Skeletal muscle tissue (tissue), 4 donors: Measurements from ENCODE around the gene HS6ST3. TPM values are rescaled to one million over a fixed set of nuclear protein-coding genes. Genes with fewer than 3 reads are reported as not detected.

Source experiments
- H3K27ac ChIP-seq: one replicate; pipeline ENCODE4 v1.7.0; 2013; ENCODE audit warnings: mild to moderate bottlenecking, low read depth, low read length, inconsistent platforms
- H3K27me3 ChIP-seq, 3 donors: one replicate each; pipeline ENCODE4 v1.7.0; 2013; ENCODE audit warnings: low read length in 3 of 3; ENCODE audit not compliant: control insufficient read depth in 3 of 3, insufficient read depth in 3 of 3
- H3K36me3 ChIP-seq, 3 donors: one replicate each; pipeline ENCODE4 v1.7.0; 2013; ENCODE audit warnings: low read length in 3 of 3; ENCODE audit not compliant: control insufficient read depth in 3 of 3, insufficient read depth in 3 of 3
- H3K4me1 ChIP-seq, 3 donors: one replicate each; pipeline ENCODE4 v1.7.0; 2013; ENCODE audit warnings: low read length in 3 of 3, mild to moderate bottlenecking in 3 of 3; ENCODE audit not compliant: control insufficient read depth in 3 of 3, insufficient read depth in 3 of 3
- H3K4me3 ChIP-seq, 3 donors: one replicate each; pipeline ENCODE4 v1.7.0; 2013; ENCODE audit warnings: low read length in 3 of 3
- H3K9ac ChIP-seq, 3 donors: one replicate each; pipeline ENCODE4 v1.7.0; 2013; ENCODE audit warnings: low read length in 3 of 3, mild to moderate bottlenecking in 3 of 3, moderate library complexity in 2 of 3, low read depth in 1 of 3
- H3K9me3 ChIP-seq, 3 donors: one replicate each; pipeline ENCODE4 v1.7.0; 2013; ENCODE audit warnings: low read length in 3 of 3; ENCODE audit not compliant: control insufficient read depth in 3 of 3
- total RNA-seq: library from RNA; depleted of rRNA; stranded (reverse); fragments of >200 nt; gene quantifications from one replicate; pipeline ENCODE4 v1.2.3, GENCODE V29; 2014
- donor health status: Osteomylitis.

HS6ST3 gene
- total RNA-seq, 1 donor from 2014 or later = 0.52 TPM

DNA sequence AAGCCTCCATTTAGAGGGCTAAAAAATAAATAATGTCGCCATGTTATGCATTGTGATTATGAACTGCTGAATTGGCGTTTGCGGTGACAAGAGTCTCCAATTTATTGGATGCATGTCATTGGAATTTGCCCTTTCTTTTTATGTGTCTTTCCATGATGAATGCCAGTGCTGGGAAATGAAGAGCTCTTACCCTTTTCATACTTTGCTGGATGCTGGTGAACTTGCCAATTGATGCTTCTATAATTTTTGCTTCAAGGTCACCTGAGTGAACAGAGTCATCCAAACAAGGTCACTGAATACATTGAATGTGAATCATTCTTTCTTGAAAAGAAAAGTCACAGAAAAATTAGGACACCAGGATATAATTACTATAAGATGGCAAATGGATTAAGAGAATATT is 556.2 kb downstream of the HS6ST3 start:
- Histone ChIP-seq H3K9me3 (no peaks in the 10 kb centered on the region), H3K4me3 (no peak overlapping the region), H3K9ac (no peak overlapping the region), H3K36me3 (no peaks in the 10 kb centered on the region), H3K4me1 (no peaks in the 10 kb centered on the region), H3K27ac (no peak overlapping the region), H3K27me3 (no peaks in the 10 kb centered on the region)

DNA sequence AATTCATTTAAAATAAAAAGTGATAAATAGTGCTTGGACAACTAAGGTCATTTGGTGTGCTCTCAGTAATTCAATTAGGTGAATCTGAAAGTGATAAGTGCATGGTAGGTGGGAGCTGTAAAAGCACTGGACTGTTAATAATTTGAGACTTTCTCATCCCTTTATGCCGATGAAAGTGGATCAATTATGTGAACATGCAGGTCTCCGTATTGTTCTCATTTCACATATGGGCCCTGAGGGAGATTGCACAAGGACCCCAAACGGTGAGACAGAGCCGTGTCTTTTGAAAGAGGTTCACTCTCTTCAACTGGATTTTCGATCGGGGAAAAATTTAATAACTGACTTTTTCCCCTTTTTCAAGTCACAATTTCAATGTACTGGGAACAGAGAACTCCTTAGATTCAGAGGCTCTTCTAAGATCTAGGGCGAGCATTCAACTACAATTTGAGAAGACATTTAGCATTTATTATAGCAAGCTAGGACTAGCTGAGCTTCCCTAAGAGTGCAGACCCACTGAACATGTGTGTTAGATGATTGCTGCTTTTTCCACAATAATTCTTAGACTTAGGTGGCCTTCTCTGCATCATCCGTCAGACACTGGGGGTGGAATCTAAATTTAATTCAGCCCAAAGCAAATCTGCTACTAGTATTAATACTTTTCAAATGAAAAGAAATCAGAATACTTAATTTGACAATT is 556.8 kb downstream of the HS6ST3 start:
- Histone ChIP-seq H3K36me3 (no peaks in the 10 kb centered on the region), H3K9me3 (no peaks in the 10 kb centered on the region), H3K4me1 (no peaks in the 10 kb centered on the region), H3K27me3 (no peaks in the 10 kb centered on the region), H3K9ac (no peak overlapping the region), H3K27ac (no peak overlapping the region), H3K4me3 (no peak overlapping the region)

DNA sequence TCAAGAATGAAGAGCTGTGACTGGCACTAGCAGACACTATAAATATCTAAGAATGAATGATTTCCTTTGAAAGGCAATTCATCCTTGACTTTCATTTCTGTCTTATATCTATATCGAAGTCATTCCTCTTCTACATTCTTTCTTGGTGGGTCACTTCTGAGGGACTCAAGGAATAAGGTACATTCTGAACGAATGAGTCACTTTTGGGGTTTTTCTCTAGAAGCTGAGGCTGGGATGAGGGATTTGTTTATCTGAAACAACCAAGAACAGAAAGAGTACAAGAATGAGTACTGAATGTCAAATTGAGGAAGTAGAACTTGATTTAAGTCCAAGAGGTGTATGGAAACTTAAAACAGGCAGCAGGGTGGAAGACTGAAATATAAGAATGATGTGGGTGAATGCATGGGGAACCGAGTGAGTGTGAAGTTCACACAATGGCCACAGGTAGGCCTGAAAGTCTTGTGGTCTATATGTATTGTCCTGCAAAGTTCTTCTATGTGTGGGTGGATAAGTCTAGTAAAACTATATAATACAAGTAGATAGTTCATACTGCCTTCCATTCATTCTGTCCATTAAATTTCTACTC is 560.5 kb downstream of the HS6ST3 start:
- H3K9me3 ChIP-seq = no peaks in the 10 kb centered on the region
- H3K4me3 ChIP-seq = no peak overlapping the region
- H3K9ac ChIP-seq = no peak overlapping the region
- H3K27me3 ChIP-seq = no peaks in the 10 kb centered on the region
- no peak overlapping the region for H3K27ac ChIP-seq
- H3K4me1 ChIP-seq = no peaks in the 10 kb centered on the region
- H3K36me3 ChIP-seq = no peaks in the 10 kb centered on the region

DNA sequence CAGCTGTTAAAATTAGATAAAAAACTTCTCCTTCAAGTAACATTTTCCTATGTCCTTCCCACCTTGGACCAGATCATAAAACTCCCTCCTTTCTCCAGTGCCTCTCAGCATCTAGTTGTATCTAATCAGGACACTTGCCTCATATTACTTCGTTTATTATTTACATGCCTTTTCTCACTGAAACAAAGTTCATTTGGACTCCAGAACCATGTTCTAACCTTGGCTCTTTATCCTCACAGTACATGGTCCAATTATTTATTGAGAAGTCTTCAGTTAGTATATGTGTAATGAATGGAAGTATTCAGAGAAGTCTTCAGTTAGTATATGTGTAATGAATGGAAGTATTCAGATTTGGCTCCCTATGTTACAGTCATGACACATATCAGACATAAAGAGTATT is 561.7 kb downstream of the HS6ST3 start:
- no peaks in the 10 kb centered on the region for H3K9me3 ChIP-seq
- H3K27me3 ChIP-seq = no peaks in the 10 kb centered on the region
- H3K4me1 ChIP-seq = no peaks in the 10 kb centered on the region

DNA sequence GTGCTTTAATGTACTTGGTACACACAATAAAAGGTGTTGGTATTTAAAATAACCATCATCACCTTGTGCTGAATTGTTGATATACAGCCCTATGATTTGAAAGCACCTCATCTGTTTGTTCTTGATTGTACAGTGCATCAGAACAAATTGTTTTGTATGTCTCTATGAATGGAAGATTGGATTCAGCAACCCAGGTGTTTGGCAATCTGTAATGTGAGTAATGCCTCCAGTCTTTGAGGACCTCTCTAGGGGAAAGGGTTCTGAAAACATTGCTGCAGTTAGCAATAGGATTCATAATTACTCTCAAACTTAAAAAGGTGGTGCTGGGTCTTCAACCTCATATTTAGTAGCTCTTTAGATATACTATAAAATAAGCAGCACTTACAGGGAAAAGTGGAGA is 562.6 kb downstream of the HS6ST3 start:
- Histone ChIP-seq H3K27ac (no peak overlapping the region), H3K9ac (no peak overlapping the region), H3K4me1 (no peaks in the 10 kb centered on the region), H3K4me3 (no peak overlapping the region), H3K36me3 (no peaks in the 10 kb centered on the region), H3K27me3 (no peaks in the 10 kb centered on the region), H3K9me3 (no peaks in the 10 kb centered on the region)

More for the DNA sequence above, 561.7 kb downstream of the HS6ST3 start:
- no peak overlapping the region for H3K27ac ChIP-seq
- H3K4me3 ChIP-seq = no peak overlapping the region
- H3K9ac ChIP-seq = no peak overlapping the region
- H3K36me3 ChIP-seq = no peaks in the 10 kb centered on the region

DNA sequence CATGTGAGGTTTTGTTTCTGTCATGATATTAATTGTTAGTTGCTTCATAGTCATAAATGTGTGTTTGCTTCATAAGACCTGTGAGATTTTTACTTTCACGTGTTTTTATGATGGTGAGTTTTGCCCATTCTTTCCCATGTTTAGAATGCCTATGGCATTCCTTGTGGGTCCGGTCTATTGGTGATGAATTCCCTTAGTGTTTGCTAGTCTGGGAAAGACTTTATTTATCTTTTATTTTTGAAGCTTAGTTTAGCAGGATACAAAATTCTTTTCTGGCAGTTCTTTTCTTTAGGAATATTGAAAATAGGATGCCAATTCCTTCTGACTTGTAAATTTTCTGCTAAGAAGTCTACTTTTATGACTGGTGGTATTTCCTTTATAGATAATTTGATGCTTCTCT is 571.7 kb downstream of the HS6ST3 start:
- peaks cover 0 to 5% (median 0%) of the 10 kb centered on the region in 3 donors for H3K9me3 ChIP-seq
- H3K4me3 ChIP-seq = no peak overlapping the region
- H3K4me1 ChIP-seq = no peaks in the 10 kb centered on the region
- no peaks in the 10 kb centered on the region for H3K36me3 ChIP-seq
- no peaks in the 10 kb centered on the region for H3K27me3 ChIP-seq
- H3K27ac ChIP-seq = no peak overlapping the region
- H3K9ac ChIP-seq = no peak overlapping the region

DNA sequence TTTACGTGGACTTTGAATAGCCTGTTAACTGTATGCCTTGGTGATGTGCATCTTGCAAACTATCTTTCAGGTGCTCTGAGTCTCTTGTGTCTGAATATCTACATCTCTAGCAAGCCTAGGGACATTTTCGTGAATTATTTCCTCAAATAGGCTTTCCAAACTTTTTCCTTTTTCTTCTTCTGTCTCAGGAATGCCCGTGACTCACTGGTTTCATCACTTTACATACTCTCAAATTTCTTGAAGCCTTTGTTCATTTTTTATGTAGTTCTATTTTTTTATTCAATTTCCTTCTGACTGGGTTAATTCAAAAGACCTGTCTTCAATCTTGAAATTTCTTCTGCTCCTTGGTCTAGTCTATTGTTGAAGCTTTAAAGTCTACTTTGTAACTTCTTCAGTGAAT is 572.1 kb downstream of the HS6ST3 start:
- peaks cover 0 to 5% (median 0%) of the 10 kb centered on the region in 3 donors for H3K9me3 ChIP-seq
- H3K27ac ChIP-seq = no peak overlapping the region
- no peaks in the 10 kb centered on the region for H3K36me3 ChIP-seq
- H3K27me3 ChIP-seq = no peaks in the 10 kb centered on the region
- no peaks in the 10 kb centered on the region for H3K4me1 ChIP-seq
- H3K9ac ChIP-seq = no peak overlapping the region
- no peak overlapping the region for H3K4me3 ChIP-seq

DNA sequence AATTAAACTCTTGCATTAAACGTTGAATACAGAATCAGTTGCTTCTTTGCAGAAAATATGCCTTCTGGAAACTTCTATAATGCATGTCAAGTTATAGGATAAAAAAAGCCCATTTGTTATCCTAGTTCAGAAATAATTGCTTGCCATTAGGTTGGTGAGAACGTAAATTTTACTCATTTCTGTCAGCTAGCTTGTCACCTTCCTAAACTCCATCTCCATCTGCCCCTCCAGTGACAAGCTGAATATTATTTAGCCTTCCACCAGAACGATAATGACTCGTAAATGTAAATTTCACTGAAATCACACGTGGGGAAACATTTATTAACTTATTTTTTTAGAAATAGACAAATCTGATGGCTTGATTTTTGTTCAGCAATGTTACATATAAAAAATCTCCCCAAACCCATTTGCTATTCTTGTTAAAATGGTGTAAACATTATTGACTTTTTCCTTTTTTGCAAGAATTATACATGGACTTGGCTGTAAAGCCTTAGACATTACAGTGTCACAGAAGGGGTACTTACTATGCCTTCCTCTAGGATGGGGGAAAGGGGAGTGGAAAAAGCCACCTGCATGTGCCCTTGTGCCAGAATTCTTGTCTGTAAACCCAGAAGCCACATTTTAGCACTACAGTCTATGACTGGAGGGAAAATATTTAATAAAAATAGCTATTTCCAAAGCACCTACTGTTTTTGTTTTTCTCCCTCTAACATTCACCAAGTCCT is 577.5 kb downstream of the HS6ST3 start:
- H3K9me3 ChIP-seq = no peaks in the 10 kb centered on the region
- no peak overlapping the region for H3K4me3 ChIP-seq
- H3K9ac ChIP-seq = no peak overlapping the region
- H3K27ac ChIP-seq = no peak overlapping the region
- no peaks in the 10 kb centered on the region for H3K4me1 ChIP-seq
- no peaks in the 10 kb centered on the region for H3K27me3 ChIP-seq
- no peaks in the 10 kb centered on the region for H3K36me3 ChIP-seq

DNA sequence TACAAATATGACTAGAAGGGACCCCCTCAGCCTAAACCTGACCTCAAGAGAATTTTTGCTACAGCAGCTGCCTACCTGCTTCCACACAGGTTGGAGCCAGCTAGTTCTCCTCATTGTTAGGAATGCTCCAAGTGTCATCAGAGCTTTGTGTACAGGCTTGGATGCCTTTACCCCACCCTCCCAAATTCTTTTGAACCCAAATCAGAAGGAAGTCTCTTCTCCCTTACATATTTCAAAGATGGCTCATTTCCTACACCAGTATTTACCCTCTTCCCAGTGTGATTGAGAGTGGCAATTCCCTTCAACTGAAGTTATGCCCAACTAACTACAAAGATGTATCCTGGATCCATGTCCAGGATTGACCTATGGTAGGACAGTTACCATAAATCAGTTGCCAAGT is 581.2 kb downstream of the HS6ST3 start:
- Histone ChIP-seq H3K27ac (no peak overlapping the region), H3K4me3 (no peak overlapping the region), H3K36me3 (no peaks in the 10 kb centered on the region), H3K9ac (no peak overlapping the region), H3K4me1 (no peaks in the 10 kb centered on the region), H3K27me3 (no peaks in the 10 kb centered on the region), H3K9me3 (peaks cover 0 to 2% (median 0%) of the 10 kb centered on the region in 3 donors)

DNA sequence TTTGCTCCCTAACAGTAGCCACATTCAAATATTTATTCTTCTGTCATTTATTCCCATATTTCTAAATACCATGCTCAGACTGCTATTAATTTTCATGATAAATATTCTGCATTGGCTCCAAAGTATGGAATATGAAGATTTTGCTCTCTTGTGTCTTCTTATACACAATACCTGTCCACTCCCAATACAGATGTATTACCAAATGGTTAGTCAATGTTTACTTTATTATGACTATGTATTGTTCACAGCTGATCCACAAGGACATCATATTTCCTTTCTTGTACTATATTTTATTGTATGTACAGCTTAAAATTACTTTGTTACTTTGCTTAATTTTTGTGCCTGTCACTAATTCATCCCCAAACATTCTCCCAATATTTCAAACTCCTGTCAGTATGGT is 582.1 kb downstream of the HS6ST3 start:
- no peaks in the 10 kb centered on the region for H3K36me3 ChIP-seq
- no peaks in the 10 kb centered on the region for H3K4me1 ChIP-seq
- peaks cover 0 to 2% (median 0%) of the 10 kb centered on the region in 3 donors for H3K9me3 ChIP-seq

More for the DNA sequence above, 582.1 kb downstream of the HS6ST3 start:
- Histone ChIP-seq H3K27ac (no peak overlapping the region), H3K4me3 (no peak overlapping the region), H3K27me3 (no peaks in the 10 kb centered on the region), H3K9ac (no peak overlapping the region)
